Right lung (tissue), 5 donors: ENCODE data around the gene ZMAT2. TPM values are rescaled to one million over a fixed set of nuclear protein-coding genes. Genes with fewer than 3 reads are reported as not detected.
"Not testable (repeated sequence)": the region's sequence is repeated elsewhere in the genome, so short reads cannot be mapped to it uniquely, and the experiment has no call there.

Experiments
- DNase-seq, 2 donors: peaks; one replicate each; pipeline ENCODE4 v3.0.0-alpha.2; 2013
- polyA plus RNA-seq, 5 donors: library from polyadenylated mRNA; unstranded; fragments of 120-200 nt; gene quantifications; one replicate each; pipeline versions ENCODE4 v1.2.1 to v1.2.3, GENCODE V29; 2013; ENCODE audit warnings: inconsistent platforms in 1 of 5, low replicate concordance in 1 of 5; ENCODE audit not compliant: insufficient read length in 5 of 5, insufficient read depth in 1 of 5

The ZMAT2 gene
- polyA plus RNA-seq, 5 donors, result 95.6 to 151 (median 114) TPM

GRCh38 chr5:140694276-140694675 is 6.0 kb upstream of the ZMAT2 start:
- DNase-seq, result no peak

- no peak for DNase-seq
These were observed 3.3 kb upstream of the ZMAT2 start for GRCh38 chr5:140696891-140697492.

- DNase-seq, result no peak
These were observed 7.6 kb downstream of the ZMAT2 start for GRCh38 chr5:140707812-140708211.

- DNase-seq, result not testable (repeated sequence)
These were observed 8.5 kb downstream of the ZMAT2 start for GRCh38 chr5:140708787-140709186.

- peak; percentile 17 to 67 for DNase-seq
These were observed 10.8 kb downstream of the ZMAT2 start for GRCh38 chr5:140710899-140711552.

GRCh38 chr5:140711794-140712193 is 11.5 kb downstream of the ZMAT2 start:
- no peak for DNase-seq

GRCh38 chr5:140713562-140714094 is 13.4 kb downstream of the ZMAT2 start:
- no peak for DNase-seq

GRCh38 chr5:140716238-140716637 is 16.0 kb downstream of the ZMAT2 start:
- DNase-seq, result not testable (repeated sequence)

- no peak for DNase-seq
These were observed 18.0 kb downstream of the ZMAT2 start for GRCh38 chr5:140718266-140718592.

GRCh38 chr5:140720738-140721137 is 20.5 kb downstream of the ZMAT2 start:
- DNase-seq, result not testable (repeated sequence)

GRCh38 chr5:140721395-140721794 is 21.1 kb downstream of the ZMAT2 start:
- DNase-seq, result not testable (repeated sequence)

- DNase-seq, result peak; percentile 4 to 13
These were observed 25.7 kb downstream of the ZMAT2 start for GRCh38 chr5:140725799-140726471.

- DNase-seq, result no peak
These were observed 32.9 kb downstream of the ZMAT2 start for GRCh38 chr5:140733098-140733497.

GRCh38 chr5:140734354-140734753 is 34.1 kb downstream of the ZMAT2 start:
- DNase-seq, result no peak

GRCh38 chr5:140737486-140737885 is 37.2 kb downstream of the ZMAT2 start:
- DNase-seq, result no peak

GRCh38 chr5:140741967-140742366 is 41.7 kb downstream of the ZMAT2 start:
- no peak for DNase-seq

GRCh38 chr5:140753561-140753960 is 53.3 kb downstream of the ZMAT2 start:
- DNase-seq, result no peak

Other genes with a start within 250 kb of the ZMAT2 start
- 10 to 100 TPM in 4 of 5 donors, 1 to 10 TPM in 1; 7.8 to 13.7 (median 10.5) TPM for gene EIF4EBP3, start 152.8 kb upstream of the ZMAT2 start, polyA plus RNA-seq
- 10 to 100 TPM; 19.2 to 30.7 (median 22.9) TPM for gene SRA1, start 143.0 kb upstream of the ZMAT2 start, polyA plus RNA-seq
- 10 to 100 TPM; 41.6 to 57.2 (median 47.9) TPM for gene APBB3, start 135.8 kb upstream of the ZMAT2 start, polyA plus RNA-seq
- gene SLC35A4, start 135.6 kb upstream of the ZMAT2 start, polyA plus RNA-seq, result 10 to 100 TPM; 68.2 to 81.1 (median 71.0) TPM
- 10 to 100 TPM; 12.1 to 27.7 (median 16.8) TPM for gene CD14, start 67.3 kb upstream of the ZMAT2 start, polyA plus RNA-seq
- 10 to 100 TPM; 18.0 to 22.1 (median 20.0) TPM for gene TMCO6, start 61.0 kb upstream of the ZMAT2 start, polyA plus RNA-seq
- gene NDUFA2, start 52.8 kb upstream of the ZMAT2 start, polyA plus RNA-seq, result 10 to 100 TPM; 50.2 to 85.8 (median 61.8) TPM
- 100 to 1,000 TPM; 140 to 196 (median 152) TPM for gene IK, start 52.6 kb upstream of the ZMAT2 start, polyA plus RNA-seq
- gene WDR55, start 35.5 kb upstream of the ZMAT2 start, polyA plus RNA-seq, result 10 to 100 TPM; 15.3 to 21.5 (median 20.5) TPM
- under 1 TPM in 3 of 5 donors, not detected in 2; 0.55 to 0.70 (median 0.68) TPM for gene DND1, start 26.9 kb upstream of the ZMAT2 start, polyA plus RNA-seq
- 10 to 100 TPM; 71.4 to 77.3 (median 73.1) TPM for gene HARS1, start 9.1 kb upstream of the ZMAT2 start, polyA plus RNA-seq
- gene HARS2, start 9.0 kb upstream of the ZMAT2 start, polyA plus RNA-seq, result 10 to 100 TPM; 42.4 to 56.4 (median 49.8) TPM
- gene PCDHA1, start 85.7 kb downstream of the ZMAT2 start, polyA plus RNA-seq, result under 1 TPM; 0.07 to 0.18 (median 0.09) TPM
- gene PCDHA2, start 94.4 kb downstream of the ZMAT2 start, polyA plus RNA-seq, result under 1 TPM; 0.14 to 0.34 (median 0.31) TPM
- under 1 TPM; 0.19 to 0.40 (median 0.27) TPM for gene PCDHA3, start 100.6 kb downstream of the ZMAT2 start, polyA plus RNA-seq
- under 1 TPM; 0.27 to 0.50 (median 0.44) TPM for gene PCDHA4, start 106.6 kb downstream of the ZMAT2 start, polyA plus RNA-seq
- gene PCDHA5, start 121.2 kb downstream of the ZMAT2 start, polyA plus RNA-seq, result under 1 TPM; 0.06 to 0.12 (median 0.09) TPM
- under 1 TPM; 0.21 to 0.37 (median 0.29) TPM for gene PCDHA6, start 127.5 kb downstream of the ZMAT2 start, polyA plus RNA-seq
- gene PCDHA7, start 133.8 kb downstream of the ZMAT2 start, polyA plus RNA-seq, result under 1 TPM; 0.32 to 0.67 (median 0.44) TPM
- under 1 TPM; 0.04 to 0.21 (median 0.12) TPM for gene PCDHA8, start 140.7 kb downstream of the ZMAT2 start, polyA plus RNA-seq
- gene PCDHA9, start 147.9 kb downstream of the ZMAT2 start, polyA plus RNA-seq, result under 1 TPM; 0.04 to 0.10 (median 0.05) TPM
- under 1 TPM; 0.10 to 0.67 (median 0.36) TPM for gene PCDHA10, start 155.4 kb downstream of the ZMAT2 start, polyA plus RNA-seq
- under 1 TPM; 0.09 to 0.74 (median 0.32) TPM for gene PCDHA11, start 168.5 kb downstream of the ZMAT2 start, polyA plus RNA-seq
- under 1 TPM; 0.08 to 0.14 (median 0.09) TPM for gene PCDHA12, start 174.9 kb downstream of the ZMAT2 start, polyA plus RNA-seq
- gene PCDHA13, start 181.7 kb downstream of the ZMAT2 start, polyA plus RNA-seq, result under 1 TPM; 0.08 to 0.42 (median 0.11) TPM
- gene PCDHAC1, start 225.9 kb downstream of the ZMAT2 start, polyA plus RNA-seq, result under 1 TPM; 0.23 to 0.53 (median 0.30) TPM